ENCODE data around the gene CCDC51. TPM values are rescaled to one million over a fixed set of nuclear protein-coding genes. Genes with fewer than 3 reads are reported as not detected.
A peak's percentile ranks its signal among the peaks of the same experiment; 100 is the strongest.

The CCDC51 gene
- total RNA-seq, 1 donor from 2014 or later, result 24.4 TPM

DNA sequence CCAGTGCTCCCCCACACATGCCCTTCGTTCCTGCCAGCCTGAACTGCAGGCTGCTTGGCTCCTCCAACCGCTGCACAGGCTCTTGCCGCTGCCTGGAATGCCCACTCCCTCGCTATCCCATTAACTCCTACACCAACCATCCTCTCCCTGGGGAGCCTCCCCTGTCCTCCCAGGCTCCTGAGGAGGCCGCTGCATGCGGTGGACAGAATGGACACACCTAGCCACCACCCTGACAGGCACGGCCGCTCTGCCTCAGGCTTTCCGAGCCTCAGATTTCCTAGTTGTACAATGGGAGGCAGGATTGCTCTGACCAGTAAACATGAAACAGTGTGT is 12.3 kb downstream of the CCDC51 start:
- H3K4me1 Mint-ChIP-seq, result peaks cover 19% of the 10 kb centered on the region
- DNase-seq, result no peak
- no peaks in the 10 kb centered on the region for H3K9me3 Mint-ChIP-seq
- peak overlapping the region; percentile 58 for H3K4me3 Mint-ChIP-seq
- H3K27me3 Mint-ChIP-seq, result peaks cover 20% of the 10 kb centered on the region
- H3K36me3 Mint-ChIP-seq (ENCODE audit: low read depth), result peaks cover 11% of the 10 kb centered on the region
- intact Hi-C loops (cut with micrococcal nuclease), result no loop called here
- H3K27ac Mint-ChIP-seq, result no peak overlapping the region

DNA sequence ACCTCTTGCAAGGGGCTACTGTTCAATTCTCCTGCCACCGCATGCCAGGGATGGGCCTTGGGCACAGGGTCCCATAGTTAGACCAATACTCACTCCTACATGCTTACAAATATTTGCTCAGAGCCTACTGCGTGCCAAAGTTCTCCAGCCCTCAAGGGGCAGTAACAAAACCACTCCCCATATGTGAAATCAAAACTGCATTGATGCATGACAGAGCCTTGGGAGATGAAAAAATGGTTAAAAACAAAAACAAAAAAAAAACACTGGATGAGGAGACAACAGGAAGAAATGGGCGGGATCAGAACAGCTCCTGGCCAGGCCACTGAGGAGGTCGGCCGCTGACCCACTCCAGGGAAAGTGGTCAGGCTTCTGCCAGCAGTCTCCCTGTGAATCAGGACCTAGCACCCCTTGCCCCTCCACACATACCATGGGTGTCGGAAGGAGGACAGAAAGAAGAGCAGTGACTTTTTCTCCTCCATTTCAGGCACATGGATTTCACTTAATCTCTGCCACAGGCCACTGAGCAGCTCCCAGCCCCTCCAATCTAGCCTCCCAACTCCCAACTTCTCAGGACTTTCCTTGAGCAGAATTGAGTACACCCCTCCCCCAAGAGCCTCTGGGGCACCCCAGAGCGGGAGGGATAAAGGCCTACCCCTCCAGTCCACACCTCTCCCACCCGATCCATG is 12.8 kb downstream of the CCDC51 start:
- peaks cover 17% of the 10 kb centered on the region for H3K4me1 Mint-ChIP-seq
- no peak overlapping the region for H3K27ac Mint-ChIP-seq
- H3K9me3 Mint-ChIP-seq, result no peaks in the 10 kb centered on the region

DNA sequence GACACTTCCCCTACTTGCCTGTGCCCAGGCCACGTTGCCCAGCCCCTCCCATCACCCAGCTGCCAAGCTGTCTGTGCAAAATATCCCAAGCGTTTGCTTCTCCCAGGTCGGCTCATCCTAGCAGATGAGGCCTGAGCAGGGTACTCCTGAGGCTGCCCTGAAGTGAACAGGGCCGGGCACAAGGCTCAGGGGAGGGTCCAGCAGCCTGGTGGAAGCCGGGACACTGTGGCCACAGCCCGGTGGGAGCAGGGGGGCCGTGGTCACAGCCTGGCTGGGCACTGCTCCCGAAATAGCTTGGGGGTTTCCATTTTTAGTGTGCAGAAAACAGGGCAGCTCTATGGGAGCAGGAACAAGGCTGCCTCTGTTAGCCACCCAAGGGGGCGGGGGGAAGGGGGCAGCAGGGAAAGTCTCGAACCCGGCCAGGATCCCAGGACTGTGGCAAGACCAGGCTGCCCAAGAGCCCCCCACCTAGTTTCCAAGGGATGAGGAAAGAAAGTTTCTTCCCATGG is 13.5 kb downstream of the CCDC51 start:
- Mint-ChIP-seq H3K4me1 (peaks cover 15% of the 10 kb centered on the region), H3K36me3 (ENCODE audit: low read depth) (peaks cover 7% of the 10 kb centered on the region), H3K27me3 (peaks cover 20% of the 10 kb centered on the region), H3K4me3 (no peak overlapping the region), H3K9me3 (no peaks in the 10 kb centered on the region), H3K27ac (no peak overlapping the region)
- intact Hi-C loops (cut with micrococcal nuclease), result no loop called here
- DNase-seq, result no peak

More for the DNA sequence above, 12.8 kb downstream of the CCDC51 start:
- H3K27me3 Mint-ChIP-seq, result peaks cover 20% of the 10 kb centered on the region
- peaks cover 11% of the 10 kb centered on the region for H3K36me3 Mint-ChIP-seq (ENCODE audit: low read depth)
- no peak overlapping the region for H3K4me3 Mint-ChIP-seq
- intact Hi-C loops (cut with micrococcal nuclease), result no loop called here
- DNase-seq, result no peak

DNA sequence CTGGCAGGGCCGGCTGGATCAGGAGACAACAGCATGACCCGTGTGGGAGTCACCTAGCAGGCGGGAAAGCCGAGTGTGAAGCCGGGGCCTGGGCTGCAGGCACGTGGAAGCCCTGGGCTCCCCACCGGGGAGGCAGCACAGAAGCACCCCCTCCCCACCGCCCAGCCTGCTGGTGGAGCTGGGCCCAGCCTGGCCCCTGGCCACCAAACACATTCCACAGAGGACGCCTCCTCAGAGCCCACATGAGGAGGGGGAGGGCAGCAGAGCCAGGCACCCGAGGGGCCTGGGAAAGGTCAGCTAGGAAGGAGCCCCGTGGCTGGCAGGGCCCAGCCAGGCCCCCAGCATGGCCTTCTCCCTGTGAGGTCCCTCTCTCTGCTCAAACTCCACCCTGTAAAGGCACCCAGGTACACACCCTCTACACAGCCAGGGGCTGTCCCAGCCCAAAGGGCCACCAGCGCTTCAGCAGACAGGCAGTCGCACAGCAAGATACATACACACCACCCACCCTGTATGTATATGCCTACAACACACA is 14.6 kb downstream of the CCDC51 start:
- intact Hi-C loops (cut with micrococcal nuclease), result no loop called here
- H3K36me3 Mint-ChIP-seq (ENCODE audit: low read depth), result no peaks in the 10 kb centered on the region
- no peak overlapping the region for H3K4me3 Mint-ChIP-seq
- H3K27ac Mint-ChIP-seq, result no peak overlapping the region
- DNase-seq, result no peak
- peaks cover 20% of the 10 kb centered on the region for H3K27me3 Mint-ChIP-seq
- H3K4me1 Mint-ChIP-seq, result peaks cover 5% of the 10 kb centered on the region
- H3K9me3 Mint-ChIP-seq, result no peaks in the 10 kb centered on the region

DNA sequence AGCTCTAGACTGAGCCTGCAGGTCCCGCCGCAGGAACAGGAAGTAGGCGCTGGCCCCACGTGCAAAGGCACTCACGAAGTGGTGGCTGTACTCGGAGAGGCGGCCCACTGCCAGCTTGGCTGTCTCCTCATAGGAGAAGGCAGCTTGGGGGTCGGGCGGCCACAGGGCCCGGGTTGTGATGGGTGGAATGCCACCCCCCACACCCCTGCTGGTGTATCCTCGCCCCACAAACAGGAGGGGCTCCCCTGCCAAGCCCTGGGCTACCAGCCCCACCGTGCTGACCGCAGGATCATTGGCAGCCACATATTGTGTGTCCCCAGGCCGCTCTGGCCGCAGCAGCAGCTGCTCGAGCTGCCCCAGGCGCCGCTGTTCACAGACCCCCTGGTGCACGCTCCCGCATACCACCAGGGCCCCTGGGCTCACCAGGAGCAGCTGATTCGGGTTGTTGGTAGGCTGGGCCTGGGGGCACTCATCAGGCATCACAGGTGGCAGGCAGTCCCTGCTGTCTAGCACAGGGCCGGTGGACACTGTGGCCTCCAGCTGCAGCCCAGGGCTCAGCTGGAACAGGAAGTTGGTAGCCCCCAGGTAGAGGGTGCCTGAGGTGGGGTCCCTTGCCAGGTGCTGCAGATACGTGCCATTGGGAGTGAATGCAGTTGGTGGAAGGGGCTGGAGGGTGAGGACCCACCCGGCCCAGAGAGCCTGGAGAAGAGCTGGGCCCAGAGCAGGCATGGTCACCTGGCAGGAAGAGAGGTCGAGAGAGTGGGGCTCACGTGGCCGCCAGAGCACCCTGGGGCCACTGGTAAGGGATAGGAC is 15.8 kb downstream of the CCDC51 start:
- Mint-ChIP-seq H3K27ac (no peak overlapping the region), H3K9me3 (no peaks in the 10 kb centered on the region), H3K4me3 (no peak overlapping the region), H3K27me3 (peaks cover 18% of the 10 kb centered on the region), H3K36me3 (ENCODE audit: low read depth) (no peaks in the 10 kb centered on the region), H3K4me1 (peaks cover 2% of the 10 kb centered on the region)
- intact Hi-C loops (cut with micrococcal nuclease), result no loop called here
- no peak for DNase-seq

DNA sequence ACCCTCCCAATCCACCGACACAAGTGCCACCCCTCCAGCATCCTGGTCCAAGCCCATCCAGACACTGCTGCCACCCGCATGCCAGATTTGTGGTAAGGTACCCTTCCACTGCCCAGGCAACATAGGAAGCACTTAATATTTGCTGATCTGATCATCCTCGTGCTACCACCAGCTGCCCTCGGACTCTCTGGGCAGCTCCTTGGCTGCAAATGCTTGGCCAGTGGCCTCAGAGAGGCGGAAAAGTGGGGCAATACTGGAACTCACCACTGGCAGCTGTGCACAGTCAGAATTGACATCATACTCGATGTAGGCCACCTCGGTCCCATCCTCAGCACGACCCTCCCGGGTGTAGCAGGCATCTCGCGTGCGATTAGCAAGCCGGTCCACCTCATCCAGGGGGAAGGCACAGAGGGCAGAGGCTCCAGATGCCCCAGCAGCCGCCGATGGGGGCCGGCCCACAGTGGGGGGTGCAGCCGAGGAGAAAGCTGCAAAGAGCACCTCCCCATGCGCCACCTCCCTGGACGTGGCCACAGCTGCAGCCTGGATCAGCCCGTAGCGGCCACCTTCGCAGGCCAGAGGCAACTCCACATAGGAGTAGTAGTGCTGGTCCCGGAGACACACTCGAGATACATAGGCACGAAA is 16.6 kb downstream of the CCDC51 start:
- Mint-ChIP-seq H3K27me3 (peaks cover 16% of the 10 kb centered on the region), H3K9me3 (no peaks in the 10 kb centered on the region), H3K4me3 (no peak overlapping the region), H3K27ac (no peak overlapping the region), H3K4me1 (peaks cover 2% of the 10 kb centered on the region), H3K36me3 (ENCODE audit: low read depth) (no peaks in the 10 kb centered on the region)
- DNase-seq, result no peak
- intact Hi-C loops (cut with micrococcal nuclease), result no loop called here

DNA sequence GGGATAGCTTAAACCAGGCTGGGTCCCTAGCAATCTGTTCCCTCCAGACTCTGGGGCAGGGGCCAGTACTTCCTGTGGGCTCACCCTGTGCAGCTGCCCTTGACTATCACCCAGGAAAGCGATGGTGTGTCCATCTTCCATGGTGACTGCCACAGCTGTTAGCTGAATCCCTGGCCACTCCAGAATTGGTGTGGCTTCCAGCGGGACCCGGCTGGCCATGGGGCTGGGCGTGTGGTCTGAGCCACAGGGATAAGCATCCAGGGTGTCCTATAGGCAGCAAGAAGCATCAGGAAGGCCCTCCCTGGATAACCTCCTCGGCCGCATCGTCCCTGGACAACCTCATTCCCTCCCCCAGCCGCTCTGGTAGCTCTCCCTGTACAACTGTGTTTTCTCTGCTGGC is 17.2 kb downstream of the CCDC51 start:
- H3K4me3 Mint-ChIP-seq, result no peak overlapping the region
- no peaks in the 10 kb centered on the region for H3K9me3 Mint-ChIP-seq
- H3K27me3 Mint-ChIP-seq, result peaks cover 9% of the 10 kb centered on the region
- no peak overlapping the region for H3K27ac Mint-ChIP-seq
- intact Hi-C loops (cut with micrococcal nuclease), result no loop called here
- no peaks in the 10 kb centered on the region for H3K36me3 Mint-ChIP-seq (ENCODE audit: low read depth)
- DNase-seq, result no peak
- peaks cover 2% of the 10 kb centered on the region for H3K4me1 Mint-ChIP-seq

DNA sequence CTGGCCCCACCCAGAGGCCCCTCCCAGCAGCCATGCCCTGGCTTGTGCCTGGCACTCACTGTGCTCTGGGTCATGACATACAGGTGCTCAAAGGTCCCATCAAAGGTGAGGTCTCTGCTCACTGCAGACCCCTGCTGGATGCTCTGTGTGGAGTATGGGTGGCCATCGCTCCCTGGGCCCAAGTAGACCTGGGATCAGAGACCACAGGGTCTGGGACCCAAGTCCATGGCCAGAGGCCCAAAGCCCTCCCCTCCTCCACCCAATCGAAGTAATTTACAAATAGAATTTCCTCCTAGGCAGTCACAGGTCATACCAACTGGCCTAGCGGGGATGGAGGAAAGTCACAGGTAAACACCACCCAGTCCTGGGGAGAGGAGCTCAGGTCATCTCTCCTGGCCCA is 17.6 kb downstream of the CCDC51 start:
- no peak for DNase-seq
- H3K27me3 Mint-ChIP-seq, result peaks cover 5% of the 10 kb centered on the region
- H3K9me3 Mint-ChIP-seq, result no peaks in the 10 kb centered on the region
- peaks cover 2% of the 10 kb centered on the region for H3K4me1 Mint-ChIP-seq
- no peaks in the 10 kb centered on the region for H3K36me3 Mint-ChIP-seq (ENCODE audit: low read depth)
- intact Hi-C loops (cut with micrococcal nuclease), result no loop called here
- no peak overlapping the region for H3K4me3 Mint-ChIP-seq
- no peak overlapping the region for H3K27ac Mint-ChIP-seq

DNA sequence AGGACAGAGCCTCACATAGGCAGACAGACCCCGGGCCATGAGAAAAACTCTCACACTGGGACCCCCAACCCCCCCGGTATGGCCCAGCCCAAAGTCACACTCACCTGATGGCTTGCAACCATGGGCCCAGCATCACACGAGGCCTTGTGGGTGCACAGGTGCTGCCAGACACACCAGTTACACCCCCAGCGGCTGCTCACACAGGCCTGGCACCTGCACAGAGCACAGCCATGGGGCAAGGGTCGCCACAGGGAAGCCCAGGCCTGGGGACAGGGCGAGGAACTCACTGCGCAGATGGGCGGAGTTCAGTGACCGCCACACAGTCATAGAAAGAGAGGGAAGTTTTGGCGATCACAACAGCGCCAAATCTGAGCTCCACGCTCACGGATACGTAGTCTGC is 19.4 kb downstream of the CCDC51 start:
- Mint-ChIP-seq H3K27ac (no peak overlapping the region), H3K4me3 (no peak overlapping the region), H3K4me1 (peaks cover 2% of the 10 kb centered on the region), H3K36me3 (ENCODE audit: low read depth) (no peaks in the 10 kb centered on the region), H3K27me3 (no peaks in the 10 kb centered on the region), H3K9me3 (no peaks in the 10 kb centered on the region)
- DNase-seq, result no peak
- intact Hi-C loops (cut with micrococcal nuclease), result no loop called here

DNA sequence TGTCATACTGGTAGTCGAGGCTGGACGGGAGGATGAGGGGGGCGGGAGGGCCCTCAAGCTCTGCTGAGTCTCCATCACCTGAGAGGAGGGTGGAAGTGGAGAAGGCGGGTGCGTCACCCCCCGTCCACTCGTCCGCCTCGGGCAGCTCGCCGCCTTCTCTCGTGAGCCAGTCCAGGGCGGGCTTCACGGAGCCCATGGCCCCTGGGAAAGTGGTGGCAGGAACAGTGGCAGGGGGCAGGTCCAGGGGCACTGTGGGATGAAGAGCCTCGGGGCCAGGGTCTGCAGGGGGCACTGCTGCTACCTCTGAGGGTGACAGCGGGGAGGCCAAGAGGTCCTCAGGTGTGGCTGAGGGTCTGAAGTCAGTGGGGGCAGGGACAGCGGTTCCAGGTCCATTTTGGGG is 20.3 kb downstream of the CCDC51 start:
- H3K4me1 Mint-ChIP-seq, result no peaks in the 10 kb centered on the region
- H3K27ac Mint-ChIP-seq, result no peak overlapping the region
- no peak for DNase-seq
- H3K36me3 Mint-ChIP-seq (ENCODE audit: low read depth), result no peaks in the 10 kb centered on the region
- no peaks in the 10 kb centered on the region for H3K27me3 Mint-ChIP-seq
- H3K9me3 Mint-ChIP-seq, result no peaks in the 10 kb centered on the region
- intact Hi-C loops (cut with micrococcal nuclease), result no loop called here
- H3K4me3 Mint-ChIP-seq, result no peak overlapping the region

DNA sequence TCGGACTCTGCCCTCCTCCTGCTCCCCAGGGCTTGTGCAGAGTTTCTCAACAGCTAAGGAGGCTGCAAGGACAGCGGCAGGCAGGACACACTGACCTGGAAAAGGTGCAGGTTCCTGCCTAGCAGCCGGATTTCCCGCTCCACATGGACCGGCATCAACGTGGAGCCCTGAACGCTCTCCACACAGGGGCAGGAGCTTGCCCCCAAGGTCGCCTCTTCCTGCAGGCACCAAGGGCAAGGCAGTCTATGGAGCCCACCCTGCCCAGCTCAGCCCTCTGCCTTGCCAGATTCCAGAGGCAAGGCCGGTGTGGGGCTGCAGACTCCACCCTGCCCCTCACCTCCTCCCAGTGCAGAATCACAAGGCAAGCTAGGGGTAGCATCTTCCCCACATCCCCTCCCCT is 20.8 kb downstream of the CCDC51 start:
- Mint-ChIP-seq H3K27me3 (no peaks in the 10 kb centered on the region), H3K36me3 (ENCODE audit: low read depth) (no peaks in the 10 kb centered on the region), H3K27ac (no peak overlapping the region)

DNA sequence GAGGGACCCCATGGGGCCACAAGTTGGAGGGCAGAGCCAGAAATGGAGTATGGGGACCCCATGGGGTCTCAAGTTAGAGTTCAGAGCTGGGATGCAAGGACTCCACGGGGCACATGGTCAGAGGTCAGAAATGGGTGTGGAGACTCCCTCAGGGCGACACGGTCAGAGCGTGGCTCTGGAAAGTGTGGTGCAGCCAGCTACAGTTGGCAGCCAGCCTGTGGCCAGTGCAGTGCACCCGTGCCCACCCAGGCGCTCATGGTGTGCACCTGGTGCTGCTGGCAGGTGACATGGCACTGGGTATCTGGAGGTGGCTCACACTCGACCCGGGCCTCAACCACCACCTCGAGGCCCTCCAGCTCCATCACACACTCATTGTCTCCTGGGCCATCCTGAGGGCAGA is 21.3 kb downstream of the CCDC51 start:
- intact Hi-C loops (cut with micrococcal nuclease), result no loop called here
- Mint-ChIP-seq H3K9me3 (no peaks in the 10 kb centered on the region), H3K36me3 (ENCODE audit: low read depth) (no peaks in the 10 kb centered on the region), H3K27ac (no peak overlapping the region), H3K4me1 (no peaks in the 10 kb centered on the region), H3K4me3 (no peak overlapping the region), H3K27me3 (no peaks in the 10 kb centered on the region)
- DNase-seq, result no peak

More for the DNA sequence above, 20.8 kb downstream of the CCDC51 start:
- Mint-ChIP-seq H3K9me3 (no peaks in the 10 kb centered on the region), H3K4me3 (no peak overlapping the region), H3K4me1 (no peaks in the 10 kb centered on the region)
- no peak for DNase-seq
- intact Hi-C loops (cut with micrococcal nuclease), result no loop called here

DNA sequence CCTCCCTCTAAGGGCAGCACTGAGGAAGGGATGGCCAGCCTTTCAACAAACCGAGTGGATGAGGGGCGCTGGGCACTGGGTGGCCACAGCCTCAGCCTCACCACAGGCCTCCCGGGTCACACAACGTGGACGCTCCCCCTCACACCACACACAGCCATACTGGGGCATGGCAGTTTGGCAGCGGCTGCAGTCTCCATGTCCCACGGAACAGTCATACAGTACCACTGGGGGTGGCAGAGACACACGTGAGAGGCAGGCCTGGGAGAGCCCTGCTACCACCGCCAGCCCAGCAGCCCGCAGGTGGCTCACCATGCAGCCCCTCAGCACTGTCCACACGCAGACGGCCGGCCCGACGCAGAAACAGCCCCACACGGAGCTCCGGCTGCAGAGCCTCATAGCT is 21.8 kb downstream of the CCDC51 start:
- DNase-seq, result no peak
- intact Hi-C loops (cut with micrococcal nuclease), result no loop called here
- Mint-ChIP-seq H3K27ac (no peak overlapping the region), H3K9me3 (no peaks in the 10 kb centered on the region), H3K36me3 (ENCODE audit: low read depth) (no peaks in the 10 kb centered on the region), H3K27me3 (no peaks in the 10 kb centered on the region), H3K4me1 (no peaks in the 10 kb centered on the region), H3K4me3 (no peak overlapping the region)

DNA sequence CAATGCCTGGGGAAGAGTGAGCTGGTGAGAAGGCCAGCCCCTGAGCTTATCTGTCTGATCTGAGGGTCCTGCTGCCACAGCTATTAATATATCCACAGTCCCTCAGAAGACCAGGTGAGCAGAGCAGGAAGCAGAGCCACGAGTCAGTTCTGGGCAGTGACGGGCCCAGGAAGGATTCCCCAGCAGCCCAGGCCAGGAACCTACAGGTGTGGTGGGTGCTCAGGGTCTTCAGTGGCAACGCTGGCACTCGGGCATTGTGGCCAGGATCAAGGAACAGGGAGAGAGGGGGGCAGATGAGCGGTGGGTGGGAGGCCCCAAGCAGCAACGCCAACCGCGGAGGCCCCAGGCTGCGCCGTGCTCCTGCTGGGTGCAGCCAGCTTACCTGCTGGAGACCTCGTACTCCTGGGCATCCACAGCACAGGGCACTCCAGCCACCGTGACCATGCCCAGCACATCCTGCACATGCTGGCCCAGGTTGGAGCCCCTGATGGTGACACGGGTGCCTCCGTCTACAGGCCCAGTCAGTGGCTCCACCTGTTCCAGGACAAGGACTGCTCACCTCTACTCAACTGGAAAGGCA is 22.3 kb downstream of the CCDC51 start:
- H3K27me3 Mint-ChIP-seq, result no peaks in the 10 kb centered on the region
- no peaks in the 10 kb centered on the region for H3K4me1 Mint-ChIP-seq
- no peaks in the 10 kb centered on the region for H3K36me3 Mint-ChIP-seq (ENCODE audit: low read depth)
- no peak overlapping the region for H3K4me3 Mint-ChIP-seq
- H3K27ac Mint-ChIP-seq, result no peak overlapping the region
- H3K9me3 Mint-ChIP-seq, result no peaks in the 10 kb centered on the region
- DNase-seq, result no peak
- intact Hi-C loops (cut with micrococcal nuclease), result no loop called here

Measured in activated CD4-positive, alpha-beta T cell treated with anti-CD3 and anti-CD28 coated beads, Interleukin-2, amount 10 ng/mL, durations not matched to agents 24 days and 14 days (primary cell).